ENCODE data around the gene PRX. TPM values are rescaled to one million over a fixed set of nuclear protein-coding genes. Genes with fewer than 3 reads are reported as not detected.

Gene PRX
- polyA plus RNA-seq, 1 donor (not counting 4 experiments of a cell fraction or from before 2014, with no cell fraction given): 0.42 TPM

DNA sequence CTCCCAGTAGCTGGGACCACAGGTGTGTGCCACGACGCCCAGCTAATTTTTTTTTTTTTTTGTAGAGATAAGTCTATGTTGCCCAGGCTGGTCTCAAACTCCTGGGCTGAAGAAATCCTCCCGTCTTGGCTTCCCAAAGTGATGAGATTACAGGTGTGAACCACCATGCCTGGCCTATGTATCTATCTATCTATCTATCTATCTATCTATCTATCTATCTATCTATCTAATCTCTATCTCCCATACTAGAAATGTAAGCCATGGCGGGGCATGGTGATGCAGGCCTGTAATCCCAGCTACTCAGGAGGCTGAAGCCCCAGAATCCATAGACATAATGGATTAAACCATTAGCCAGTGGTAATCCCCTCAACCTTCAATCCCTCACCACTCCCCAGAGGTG is 37.5 kb upstream of the PRX start:
- H3K27ac ChIP-seq (ENCODE audit: control insufficient read depth, insufficient read depth, low read length): no peak overlapping the region
- H3K9me1 ChIP-seq (ENCODE audit: control insufficient read depth, extremely low read depth, insufficient read depth, low read length): no peaks in the 10 kb centered on the region
- DNase-seq (ENCODE audit: low read depth, low spot score): no peak
- no peaks in the 10 kb centered on the region for H4K20me1 ChIP-seq (ENCODE audit: control insufficient read depth, extremely low read depth, insufficient read depth, low read length)
- H3K79me2 ChIP-seq (ENCODE audit: control insufficient read depth, insufficient read depth, low read length): no peaks in the 10 kb centered on the region
- no peak for FAIRE-seq
- H3K9ac ChIP-seq (ENCODE audit: control insufficient read depth, extremely low read depth, insufficient read depth, low read length): no peak overlapping the region
- peaks cover 14% of the 10 kb centered on the region for H3K4me1 ChIP-seq (ENCODE audit: control insufficient read depth, extremely low read depth, insufficient read depth, low read length)
- no peaks in the 10 kb centered on the region for H3K27me3 ChIP-seq (ENCODE audit: control insufficient read depth, extremely low read depth, insufficient read depth, low read length)
- H3K4me2 ChIP-seq (ENCODE audit: control insufficient read depth, extremely low read depth, insufficient read depth, low read depth, low read length): no peak overlapping the region
- H3K9me3 ChIP-seq (ENCODE audit: control insufficient read depth, low read depth, low read length): no peaks in the 10 kb centered on the region
- no peak overlapping the region for H3K4me3 ChIP-seq (ENCODE audit: control insufficient read depth in 2 of 3, extremely low read depth in 1 of 3, insufficient read depth in 2 of 3, low read depth in 1 of 3, low read length in 3 of 3)
- H3K36me3 ChIP-seq (ENCODE audit: control insufficient read depth in 2 of 2, extremely low read depth in 1 of 2, insufficient read depth in 2 of 2, low read length in 2 of 2): peaks cover 0 to 2% of the 10 kb centered on the region in 2 experiments
- dilution Hi-C loops (cut with MboI; ENCODE audit: extremely low pct_ligation_motif_present, low sequenced_read_pairs): no loop called here
- H2AFZ ChIP-seq (ENCODE audit: control insufficient read depth, low read length): no peak overlapping the region
- TF ChIP-seq EZH2 (IDR thresholded peaks at IDR 0.05; ENCODE audit: low read length): no peak
- TF ChIP-seq, protein P1, sequence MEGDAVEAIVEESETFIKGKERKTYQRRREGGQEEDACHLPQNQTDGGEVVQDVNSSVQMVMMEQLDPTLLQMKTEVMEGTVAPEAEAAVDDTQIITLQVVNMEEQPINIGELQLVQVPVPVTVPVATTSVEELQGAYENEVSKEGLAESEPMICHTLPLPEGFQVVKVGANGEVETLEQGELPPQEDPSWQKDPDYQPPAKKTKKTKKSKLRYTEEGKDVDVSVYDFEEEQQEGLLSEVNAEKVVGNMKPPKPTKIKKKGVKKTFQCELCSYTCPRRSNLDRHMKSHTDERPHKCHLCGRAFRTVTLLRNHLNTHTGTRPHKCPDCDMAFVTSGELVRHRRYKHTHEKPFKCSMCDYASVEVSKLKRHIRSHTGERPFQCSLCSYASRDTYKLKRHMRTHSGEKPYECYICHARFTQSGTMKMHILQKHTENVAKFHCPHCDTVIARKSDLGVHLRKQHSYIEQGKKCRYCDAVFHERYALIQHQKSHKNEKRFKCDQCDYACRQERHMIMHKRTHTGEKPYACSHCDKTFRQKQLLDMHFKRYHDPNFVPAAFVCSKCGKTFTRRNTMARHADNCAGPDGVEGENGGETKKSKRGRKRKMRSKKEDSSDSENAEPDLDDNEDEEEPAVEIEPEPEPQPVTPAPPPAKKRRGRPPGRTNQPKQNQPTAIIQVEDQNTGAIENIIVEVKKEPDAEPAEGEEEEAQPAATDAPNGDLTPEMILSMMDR (optimal IDR thresholded peaks at IDR 0.05 in 1 of 3, IDR thresholded peaks at IDR 0.05 in 1 of 3, conservative IDR thresholded peaks at IDR 0.05 in 1 of 3; ENCODE audit: extremely low read depth in 1 of 3, insufficient read depth in 2 of 3, low read length in 3 of 3): no peak

DNA sequence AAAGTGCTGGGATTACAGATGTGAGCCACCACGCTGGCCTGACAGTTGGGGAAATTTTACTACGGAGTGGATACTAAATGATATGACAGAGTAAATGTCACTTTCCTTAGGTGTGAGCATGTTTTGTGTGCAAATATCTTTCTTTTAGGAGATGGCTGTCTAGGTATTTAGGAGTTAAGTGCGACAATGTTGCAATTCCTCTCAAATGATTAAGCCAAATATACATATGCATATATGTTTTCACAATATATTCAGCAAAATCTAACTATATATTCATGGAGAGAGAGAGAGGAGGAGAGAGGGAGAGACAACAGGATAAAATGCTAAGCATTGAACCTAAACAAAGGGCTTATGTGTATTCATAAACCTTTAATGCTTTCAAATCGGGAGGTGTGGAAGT is 36.3 kb upstream of the PRX start:
- no peaks in the 10 kb centered on the region for H3K79me2 ChIP-seq (ENCODE audit: control insufficient read depth, insufficient read depth, low read length)
- H3K9me1 ChIP-seq (ENCODE audit: control insufficient read depth, extremely low read depth, insufficient read depth, low read length): no peaks in the 10 kb centered on the region
- no peak overlapping the region for H3K4me3 ChIP-seq (ENCODE audit: control insufficient read depth in 2 of 3, extremely low read depth in 1 of 3, insufficient read depth in 2 of 3, low read depth in 1 of 3, low read length in 3 of 3)
- no peak overlapping the region for H3K4me2 ChIP-seq (ENCODE audit: control insufficient read depth, extremely low read depth, insufficient read depth, low read depth, low read length)
- no peak for TF ChIP-seq EZH2 (IDR thresholded peaks at IDR 0.05; ENCODE audit: low read length)
- TF ChIP-seq, protein P1 (optimal IDR thresholded peaks at IDR 0.05 in 1 of 3, IDR thresholded peaks at IDR 0.05 in 1 of 3, conservative IDR thresholded peaks at IDR 0.05 in 1 of 3; ENCODE audit: extremely low read depth in 1 of 3, insufficient read depth in 2 of 3, low read length in 3 of 3): no peak
- H4K20me1 ChIP-seq (ENCODE audit: control insufficient read depth, extremely low read depth, insufficient read depth, low read length): no peaks in the 10 kb centered on the region
- dilution Hi-C loops (cut with MboI; ENCODE audit: extremely low pct_ligation_motif_present, low sequenced_read_pairs): no loop called here
- H3K4me1 ChIP-seq (ENCODE audit: control insufficient read depth, extremely low read depth, insufficient read depth, low read length): peaks cover 22% of the 10 kb centered on the region
- no peaks in the 10 kb centered on the region for H3K27me3 ChIP-seq (ENCODE audit: control insufficient read depth, extremely low read depth, insufficient read depth, low read length)
- no peak overlapping the region for H2AFZ ChIP-seq (ENCODE audit: control insufficient read depth, low read length)
- H3K9ac ChIP-seq (ENCODE audit: control insufficient read depth, extremely low read depth, insufficient read depth, low read length): no peak overlapping the region
- peaks cover 0 to 2% of the 10 kb centered on the region in 2 experiments for H3K36me3 ChIP-seq (ENCODE audit: control insufficient read depth in 2 of 2, extremely low read depth in 1 of 2, insufficient read depth in 2 of 2, low read length in 2 of 2)
- H3K27ac ChIP-seq (ENCODE audit: control insufficient read depth, insufficient read depth, low read length): no peak overlapping the region
- FAIRE-seq (no peak), DNase-seq (ENCODE audit: low read depth, low spot score) (no peak)
- H3K9me3 ChIP-seq (ENCODE audit: control insufficient read depth, low read depth, low read length): no peaks in the 10 kb centered on the region

All from keratinocyte (primary cell).